ENCODE data around the gene FLOT2. TPM values are rescaled to one million over a fixed set of nuclear protein-coding genes. Genes with fewer than 3 reads are reported as not detected.

Gene FLOT2
- 58.8 and 70.7 TPM in 2 replicates for total RNA-seq

DNA sequence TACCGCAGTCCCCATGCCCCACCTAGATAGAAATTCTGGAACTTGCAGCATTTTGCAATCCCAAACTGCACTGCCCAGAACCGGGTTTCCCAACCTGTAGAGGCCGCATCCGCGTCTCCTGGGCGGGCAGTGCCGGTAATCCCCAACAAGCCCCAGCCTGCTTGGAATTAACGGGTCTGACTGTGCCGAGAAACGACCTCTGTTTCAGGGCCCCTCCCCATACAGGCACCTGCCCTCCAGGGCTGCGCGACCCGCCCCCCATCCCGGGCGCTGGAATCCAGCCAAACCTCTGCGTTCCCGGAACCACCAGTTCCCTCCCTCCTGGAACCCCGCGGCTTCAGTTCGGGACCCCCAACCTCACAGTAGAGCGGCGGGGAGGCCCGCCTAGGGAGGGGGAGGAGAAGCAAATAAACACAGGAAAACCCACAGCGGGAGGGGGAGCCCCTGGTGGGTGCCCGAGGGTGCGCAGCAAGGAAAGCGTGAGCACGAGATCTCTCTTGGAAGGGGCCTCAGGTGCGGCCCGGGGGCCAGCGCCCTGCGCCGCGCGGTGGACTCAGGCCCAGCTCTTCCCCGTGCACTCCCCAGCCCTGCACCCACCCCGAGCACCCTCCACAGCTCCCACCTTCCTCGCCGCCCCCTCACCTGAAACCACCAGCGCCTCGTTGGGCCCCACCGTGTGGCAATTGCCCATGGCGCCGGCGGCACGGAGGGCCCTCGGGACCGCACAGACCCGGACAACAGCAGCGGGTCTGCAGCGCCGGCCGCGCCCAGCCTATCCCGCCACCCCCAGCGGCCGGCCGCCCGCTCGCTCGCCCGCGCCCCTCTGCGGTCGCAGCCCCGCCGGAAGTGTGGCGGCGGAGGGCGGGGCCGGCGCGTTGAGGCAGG, at the start of gene FLOT2:
TSS of gene FLOT2 (minus strand) at position 850 of the 885 bp plus-strand sequence. CDS start at position 691, 159 bp downstream.

GRCh38 chr17:28902819-28903545, 5.4 kb upstream of the FLOT2 start, which contains the start of gene DHRS13:
Gene DHRS13, minus strand, starts transcription at chr17:28903079. Its CDS starts 135 bp downstream, at chr17:28902944.

GRCh38 chr17:28854457-28855335, 42.8 kb downstream of the FLOT2 start, which contains the start of gene ERAL1:
Gene ERAL1, plus strand, starts transcription at chr17:28855016. Its CDS starts 19 bp downstream, at chr17:28855035.

GRCh38 chr17:28842282-28843012, 55.1 kb downstream of the FLOT2 start, which contains the start of gene FAM222B:
Gene FAM222B, minus strand, starts transcription at chr17:28842790. Its CDS starts 76,123 bp downstream, at chr17:28766667.

Other genes with a start within 250 kb of the FLOT2 start
- gene SDF2, start 235.8 kb downstream of the FLOT2 start, total RNA-seq, result 35.0 and 44.7 TPM in 2 replicates
- gene SUPT6H, start 235.5 kb downstream of the FLOT2 start, total RNA-seq, result 18.6 and 27.9 TPM in 2 replicates
- gene PROCA1, start 185.8 kb downstream of the FLOT2 start, total RNA-seq, result 0.21 and 2.6 TPM in 2 replicates
- 214 and 300 TPM in 2 replicates for gene RAB34, start 179.9 kb downstream of the FLOT2 start, total RNA-seq
- 645 and 883 TPM in 2 replicates for gene RPL23A, start 177.7 kb downstream of the FLOT2 start, total RNA-seq
- gene TLCD1, start 171.5 kb downstream of the FLOT2 start, total RNA-seq, result 20.2 and 23.5 TPM in 2 replicates
- 1.8 and 2.4 TPM in 2 replicates for gene NEK8, start 168.9 kb downstream of the FLOT2 start, total RNA-seq
- gene TRAF4, start 153.7 kb downstream of the FLOT2 start, total RNA-seq, result 78.0 and 82.7 TPM in 2 replicates
- gene FAM222B, start 54.9 kb downstream of the FLOT2 start, total RNA-seq, result 12.4 and 17.6 TPM in 2 replicates
- 59.0 and 60.8 TPM in 2 replicates for gene ERAL1, start 42.7 kb downstream of the FLOT2 start, total RNA-seq
- 11.6 and 12.9 TPM in 2 replicates for gene DHRS13, start 5.3 kb upstream of the FLOT2 start, total RNA-seq
- 15.3 and 19.5 TPM in 2 replicates for gene PHF12, start 53.8 kb upstream of the FLOT2 start, total RNA-seq
- gene SEZ6, start 108.3 kb upstream of the FLOT2 start, total RNA-seq, result not detected in 2 replicates
- 1.1 TPM in 1 of 2 replicates, not detected in the other for gene PIPOX, start 145.4 kb upstream of the FLOT2 start, total RNA-seq

Data from airway epithelial cell (primary cell).